ENCODE results near the gene GYS1. TPM values are rescaled to one million over a fixed set of nuclear protein-coding genes. Genes with fewer than 3 reads are reported as not detected.
"Not testable (repeated sequence)": the region's sequence is repeated elsewhere in the genome, so short reads cannot be mapped to it uniquely, and the experiment has no call there.

GYS1 gene
- 57.4 and 65.8 TPM in 2 replicates for total RNA-seq
- long read RNA-seq, partial matches to known transcripts = 3 of 5 reads
- long read RNA-seq, other reads (novel, unspliced or antisense) = 2 of 5 reads

GRCh38 chr19:48993175-48994034 lies at the start of gene GYS1, which contains the start of gene RUVBL2:
TSS of gene GYS1 (minus strand) at chr19:48993309. CDS start at chr19:48993112, 197 bp downstream.
TSS of gene RUVBL2 (plus strand) at chr19:48993887. CDS start at chr19:48993912, 25 bp downstream.
- Mint-ChIP-seq H3K9me3 (ENCODE audit: low read depth) (no peaks in the 10 kb centered on the region), H3K27me3 (no peaks in the 10 kb centered on the region), H3K4me3 (ENCODE audit: low read depth) (peak within 1 kb of the TSS; percentile 99), H3K36me3 (ENCODE audit: insufficient read depth) (peaks cover 3% of the 10 kb centered on the region), H3K4me1 (ENCODE audit: low read depth) (peaks cover 20% of the 10 kb centered on the region), H3K27ac (peak within 1 kb of the TSS; percentile 97)
- peak; percentile 93 for TF ChIP-seq CTCF (IDR thresholded peaks at IDR 0.05; ENCODE audit: unreplicated experiment)
- peak; percentile 99 for DNase-seq (ENCODE audit: low spot score, unreplicated experiment)

GRCh38 chr19:49042666-49043065 lies 49.6 kb upstream of the GYS1 start:
- not testable (repeated sequence) for DNase-seq (ENCODE audit: low spot score, unreplicated experiment); H3K4me1 Mint-ChIP-seq (ENCODE audit: low read depth); H3K9me3 Mint-ChIP-seq (ENCODE audit: low read depth); H3K36me3 Mint-ChIP-seq (ENCODE audit: insufficient read depth); H3K27ac Mint-ChIP-seq; H3K4me3 Mint-ChIP-seq (ENCODE audit: low read depth)
- peaks cover 16% of the 10 kb centered on the region for H3K27me3 Mint-ChIP-seq

- DNase-seq (ENCODE audit: low spot score, unreplicated experiment) = no peak
- Mint-ChIP-seq H3K36me3 (ENCODE audit: insufficient read depth) (no peaks in the 10 kb centered on the region), H3K27ac (peak overlapping the region; percentile 39), H3K9me3 (ENCODE audit: low read depth) (no peaks in the 10 kb centered on the region), H3K27me3 (peaks cover 16% of the 10 kb centered on the region), H3K4me1 (ENCODE audit: low read depth) (no peaks in the 10 kb centered on the region), H3K4me3 (ENCODE audit: low read depth) (no peak overlapping the region)
- TF ChIP-seq CTCF (IDR thresholded peaks at IDR 0.05; ENCODE audit: unreplicated experiment) = no peak
Observed at GRCh38 chr19:49042177-49042576, 49.1 kb upstream of the GYS1 start.

GRCh38 chr19:49039736-49040135 lies 46.6 kb upstream of the GYS1 start:
- not testable (repeated sequence) for H3K4me3 Mint-ChIP-seq (ENCODE audit: low read depth); DNase-seq (ENCODE audit: low spot score, unreplicated experiment); H3K27ac Mint-ChIP-seq; H3K36me3 Mint-ChIP-seq (ENCODE audit: insufficient read depth); H3K4me1 Mint-ChIP-seq (ENCODE audit: low read depth); H3K9me3 Mint-ChIP-seq (ENCODE audit: low read depth)
- peaks cover 19% of the 10 kb centered on the region for H3K27me3 Mint-ChIP-seq

GRCh38 chr19:49038557-49039276 lies 45.6 kb upstream of the GYS1 start:
- H3K4me1 Mint-ChIP-seq (ENCODE audit: low read depth) = not testable (repeated sequence)

GRCh38 chr19:49038111-49038510 lies 45.0 kb upstream of the GYS1 start:
- not testable (repeated sequence) for H3K4me3 Mint-ChIP-seq (ENCODE audit: low read depth); DNase-seq (ENCODE audit: low spot score, unreplicated experiment); H3K4me1 Mint-ChIP-seq (ENCODE audit: low read depth); H3K9me3 Mint-ChIP-seq (ENCODE audit: low read depth); H3K36me3 Mint-ChIP-seq (ENCODE audit: insufficient read depth); H3K27ac Mint-ChIP-seq
- peaks cover 18% of the 10 kb centered on the region for H3K27me3 Mint-ChIP-seq

More at GRCh38 chr19:49038557-49039276, 45.6 kb upstream of the GYS1 start:
- H3K9me3 Mint-ChIP-seq (ENCODE audit: low read depth); H3K4me3 Mint-ChIP-seq (ENCODE audit: low read depth); H3K27ac Mint-ChIP-seq; H3K36me3 Mint-ChIP-seq (ENCODE audit: insufficient read depth); DNase-seq (ENCODE audit: low spot score, unreplicated experiment): not testable (repeated sequence)
- H3K27me3 Mint-ChIP-seq = peaks cover 19% of the 10 kb centered on the region

- not testable (repeated sequence) for H3K36me3 Mint-ChIP-seq (ENCODE audit: insufficient read depth); H3K4me1 Mint-ChIP-seq (ENCODE audit: low read depth); H3K4me3 Mint-ChIP-seq (ENCODE audit: low read depth); H3K9me3 Mint-ChIP-seq (ENCODE audit: low read depth); DNase-seq (ENCODE audit: low spot score, unreplicated experiment); H3K27ac Mint-ChIP-seq
- peaks cover 13% of the 10 kb centered on the region for H3K27me3 Mint-ChIP-seq
- TF ChIP-seq CTCF (IDR thresholded peaks at IDR 0.05; ENCODE audit: unreplicated experiment) = peak; percentile 35
Observed at GRCh38 chr19:49036815-49037214, 43.7 kb upstream of the GYS1 start, which contains the start of gene CGB1. TSS of gene CGB1 (minus strand) at chr19:49036895. CDS start at chr19:49036711, 184 bp downstream.
